GM15510 (cell line): Measurements from ENCODE around the gene HSPG2.

Source experiments
- POLR2A ChIP-seq: IDR thresholded peaks from 3 replicates; pipeline ENCODE4 v1.6.1; 2011; ENCODE audit warnings: borderline replicate concordance; ENCODE audit not compliant: insufficient read length; ENCODE audit errors: extremely low read depth

HSPG2 gene

GRCh38 chr1:21946836-21947587 is 9.9 kb upstream of the HSPG2 start:
- no peak for TF ChIP-seq POLR2A

DNA sequence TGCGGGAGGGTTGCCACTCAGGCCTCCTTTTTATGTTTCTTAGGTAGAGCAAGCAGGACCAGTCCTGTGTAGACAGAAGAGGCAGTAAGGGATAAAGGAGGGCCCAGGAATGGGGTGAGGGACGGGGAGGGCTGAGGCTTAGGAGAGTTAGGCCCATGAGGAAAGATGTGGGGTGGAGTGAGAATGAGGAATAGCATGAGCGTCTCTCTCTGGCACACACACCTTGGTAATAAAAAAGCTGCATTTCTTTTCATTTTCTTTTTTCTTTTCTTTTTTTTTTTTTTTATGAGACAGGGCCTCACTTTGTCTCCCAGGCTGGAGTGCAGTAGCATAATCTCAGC is 7.6 kb upstream of the HSPG2 start:
- no peak for TF ChIP-seq POLR2A

DNA sequence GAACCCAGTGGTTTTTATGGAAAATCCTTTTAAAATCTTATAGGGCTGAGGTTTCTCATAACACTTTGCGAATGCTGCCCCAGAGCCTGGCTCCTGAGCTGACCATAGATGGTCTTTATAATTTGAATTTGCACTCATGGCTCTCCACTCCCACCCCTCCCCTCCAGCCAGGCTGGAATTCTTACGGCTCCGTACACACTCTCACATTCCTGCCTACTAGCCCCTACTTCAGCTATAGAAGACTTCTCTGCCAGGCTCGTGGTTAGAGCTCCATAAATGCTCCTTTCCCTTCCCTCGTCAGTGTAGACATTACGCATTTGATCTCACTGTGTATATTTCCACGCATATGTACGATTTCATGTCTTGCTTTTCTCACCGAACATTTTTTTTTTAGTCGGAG is 5.4 kb upstream of the HSPG2 start:
- no peak for TF ChIP-seq POLR2A

GRCh38 chr1:21941370-21941769 is 4.3 kb upstream of the HSPG2 start:
- no peak for TF ChIP-seq POLR2A

DNA sequence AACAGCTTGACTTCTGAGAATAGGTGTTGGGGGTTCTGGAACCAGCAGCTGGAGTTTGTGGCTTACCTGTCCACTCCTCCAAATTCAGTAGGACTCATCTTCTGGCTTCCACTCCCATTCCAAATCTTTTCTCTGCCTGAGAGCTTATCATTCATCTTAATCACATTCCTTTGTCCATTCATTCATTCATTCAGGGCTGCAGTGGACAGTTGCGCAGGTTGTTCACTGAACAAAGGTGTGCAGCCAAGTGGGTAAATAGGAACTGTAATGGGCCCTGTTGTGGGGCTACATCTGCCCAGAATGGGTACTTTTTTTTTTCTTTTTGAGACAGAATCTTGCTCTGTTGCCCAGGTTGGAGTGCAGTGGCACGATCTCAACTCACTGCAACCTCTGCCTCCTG is 3.4 kb upstream of the HSPG2 start:
- TF ChIP-seq POLR2A = no peak

DNA sequence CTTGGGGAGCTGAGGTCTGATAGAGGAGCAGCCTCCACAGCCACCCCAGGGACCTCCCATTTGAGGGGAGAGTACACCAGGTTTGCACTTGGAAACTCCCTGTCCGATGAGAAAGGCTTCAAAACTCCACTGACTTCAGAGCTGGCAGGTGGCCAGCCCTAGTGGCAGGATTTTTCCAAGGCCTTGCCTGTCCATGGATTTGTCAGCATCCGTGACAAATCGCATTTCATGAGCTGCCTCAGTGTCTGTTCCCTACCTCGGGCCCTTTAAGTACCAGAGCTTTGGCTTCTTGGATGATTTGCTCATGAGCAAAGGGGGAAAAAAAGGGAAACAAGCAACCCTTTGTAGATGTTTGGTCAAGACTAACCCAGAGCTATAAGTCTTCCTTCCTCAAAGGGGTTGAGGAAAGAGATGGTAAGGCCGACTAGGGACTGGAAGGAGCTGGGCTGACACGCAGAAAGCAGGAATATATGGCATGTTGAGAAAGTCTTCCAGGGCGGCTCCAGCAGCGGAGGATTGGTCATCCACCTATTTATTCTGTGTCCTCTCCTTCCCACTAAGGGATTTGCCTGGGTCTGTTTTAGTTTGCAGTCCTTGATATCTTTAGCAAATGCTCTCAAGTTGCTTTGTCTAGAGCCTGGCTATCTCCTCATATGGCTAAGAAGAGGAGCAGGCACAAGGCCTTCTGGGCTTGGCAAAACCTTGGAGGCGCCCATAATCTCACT is 2.7 kb upstream of the HSPG2 start:
- TF ChIP-seq POLR2A = no peak

- TF ChIP-seq POLR2A = no peak
Measured at GRCh38 chr1:21938732-21939538, 1.8 kb upstream of the HSPG2 start.

DNA sequence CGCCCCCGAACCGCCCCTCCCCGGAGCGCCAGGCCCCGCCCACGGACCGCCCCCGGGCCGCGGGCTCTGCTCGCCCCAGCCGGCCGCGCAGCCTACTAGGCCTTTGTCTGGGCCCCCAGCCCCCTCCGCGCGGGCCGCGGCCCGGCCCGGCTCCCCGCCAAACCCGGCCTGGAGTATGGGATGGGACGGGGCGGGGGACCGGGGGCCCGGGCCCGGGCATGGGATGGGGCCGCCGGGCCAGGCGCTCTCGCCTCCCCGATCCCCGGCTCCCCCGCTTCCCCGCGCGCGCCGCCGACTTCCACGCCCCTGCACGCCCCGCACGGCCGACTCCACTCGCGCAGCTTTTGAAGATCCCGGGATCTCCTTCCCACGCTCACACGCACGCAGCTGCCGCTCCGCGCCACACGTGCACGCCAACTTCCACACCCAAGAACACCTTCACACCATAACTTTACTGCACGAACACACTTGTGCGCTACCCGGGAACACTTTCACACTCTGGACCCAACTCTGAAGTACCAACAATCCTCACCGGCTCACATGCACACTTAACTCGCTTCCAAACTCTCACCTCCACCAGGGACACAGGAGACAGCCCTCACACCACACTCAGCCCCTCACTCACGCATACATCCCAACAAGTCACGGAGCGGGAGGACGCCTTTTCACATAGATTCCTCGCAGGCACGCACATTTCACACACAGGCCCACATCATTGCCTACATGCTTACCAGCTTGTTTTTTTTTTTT is 437 bp upstream of the HSPG2 start:
- no peak for TF ChIP-seq POLR2A

DNA sequence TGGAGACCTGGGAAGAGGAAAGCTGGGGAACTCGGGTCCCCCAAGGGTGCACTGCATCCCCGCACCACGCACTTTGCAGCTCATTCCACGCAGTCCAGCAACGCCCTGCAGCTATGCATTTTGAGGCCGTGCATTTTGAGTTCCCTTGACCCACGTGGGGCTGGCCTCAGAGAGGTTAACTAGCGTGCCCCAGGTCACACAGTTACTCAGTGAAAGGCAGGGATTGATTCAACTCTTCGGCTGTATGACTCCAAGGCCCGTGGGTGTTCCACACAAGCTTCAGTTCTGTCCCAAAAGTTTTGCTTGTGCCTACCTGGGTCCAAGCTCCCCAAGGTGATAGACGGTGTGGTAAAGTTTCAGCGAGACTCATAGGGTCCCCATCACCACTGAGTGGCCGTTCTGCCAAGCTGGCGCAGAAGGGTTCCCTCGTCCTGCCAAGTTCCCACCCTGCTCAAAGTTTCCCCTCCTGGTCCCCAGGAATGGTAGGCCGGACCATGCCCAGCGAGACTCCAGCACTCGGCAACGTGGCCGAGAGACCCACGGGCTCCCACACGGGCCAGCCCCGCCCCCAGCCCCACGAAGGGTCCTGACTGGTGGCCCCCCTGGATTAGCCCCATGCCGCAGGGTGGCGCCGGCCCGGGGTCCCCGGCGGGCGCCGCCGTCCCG is 611 bp downstream of the HSPG2 start:
- no peak for TF ChIP-seq POLR2A

DNA sequence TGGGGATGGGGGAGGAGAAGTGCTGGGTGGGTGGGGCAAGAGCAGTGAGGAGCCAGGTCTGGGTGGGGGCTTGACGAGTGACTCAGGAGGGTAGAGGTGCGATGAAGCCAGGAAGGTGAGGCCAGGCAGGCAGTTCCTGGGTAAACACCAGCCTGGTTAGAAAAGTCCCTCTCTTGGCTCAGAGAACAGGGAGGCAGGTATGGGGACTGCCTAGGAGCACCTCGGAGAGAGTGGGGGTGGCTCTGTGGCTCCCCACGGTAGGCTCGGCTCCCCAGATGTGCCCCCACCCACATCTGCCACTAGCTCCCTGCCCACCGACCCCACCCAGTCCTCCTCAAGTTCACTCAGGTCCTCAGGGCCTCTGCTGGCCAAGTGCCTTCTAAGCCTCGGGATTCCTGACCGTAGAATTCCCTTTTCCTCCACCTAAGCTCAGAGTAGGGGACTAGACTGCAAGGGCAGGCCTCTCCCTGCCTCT is 1.2 kb downstream of the HSPG2 start:
- TF ChIP-seq POLR2A = no peak

- TF ChIP-seq POLR2A = no peak
Measured at GRCh38 chr1:21935393-21935804, 1.7 kb downstream of the HSPG2 start.

- no peak for TF ChIP-seq POLR2A
Measured at GRCh38 chr1:21933397-21934248, 3.5 kb downstream of the HSPG2 start.

DNA sequence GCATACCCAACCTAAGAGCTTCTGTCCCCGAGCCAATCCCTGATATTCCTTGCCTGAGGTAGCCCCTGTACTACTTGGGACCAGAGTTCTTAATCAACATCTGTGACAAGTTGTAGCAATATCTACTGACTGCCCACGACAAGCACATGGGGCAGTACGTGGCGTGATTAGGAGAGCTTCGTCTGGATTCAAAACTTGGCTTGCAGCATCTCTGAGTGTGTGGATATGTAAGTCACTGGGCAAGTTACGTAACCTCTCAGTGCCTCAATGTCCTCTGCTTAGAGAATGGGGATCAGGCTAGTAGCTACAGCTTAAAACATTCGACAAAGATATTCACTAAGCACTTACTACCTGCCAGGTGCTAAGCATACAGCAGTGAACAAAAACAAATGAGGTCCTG is 5.0 kb downstream of the HSPG2 start:
- no peak for TF ChIP-seq POLR2A

DNA sequence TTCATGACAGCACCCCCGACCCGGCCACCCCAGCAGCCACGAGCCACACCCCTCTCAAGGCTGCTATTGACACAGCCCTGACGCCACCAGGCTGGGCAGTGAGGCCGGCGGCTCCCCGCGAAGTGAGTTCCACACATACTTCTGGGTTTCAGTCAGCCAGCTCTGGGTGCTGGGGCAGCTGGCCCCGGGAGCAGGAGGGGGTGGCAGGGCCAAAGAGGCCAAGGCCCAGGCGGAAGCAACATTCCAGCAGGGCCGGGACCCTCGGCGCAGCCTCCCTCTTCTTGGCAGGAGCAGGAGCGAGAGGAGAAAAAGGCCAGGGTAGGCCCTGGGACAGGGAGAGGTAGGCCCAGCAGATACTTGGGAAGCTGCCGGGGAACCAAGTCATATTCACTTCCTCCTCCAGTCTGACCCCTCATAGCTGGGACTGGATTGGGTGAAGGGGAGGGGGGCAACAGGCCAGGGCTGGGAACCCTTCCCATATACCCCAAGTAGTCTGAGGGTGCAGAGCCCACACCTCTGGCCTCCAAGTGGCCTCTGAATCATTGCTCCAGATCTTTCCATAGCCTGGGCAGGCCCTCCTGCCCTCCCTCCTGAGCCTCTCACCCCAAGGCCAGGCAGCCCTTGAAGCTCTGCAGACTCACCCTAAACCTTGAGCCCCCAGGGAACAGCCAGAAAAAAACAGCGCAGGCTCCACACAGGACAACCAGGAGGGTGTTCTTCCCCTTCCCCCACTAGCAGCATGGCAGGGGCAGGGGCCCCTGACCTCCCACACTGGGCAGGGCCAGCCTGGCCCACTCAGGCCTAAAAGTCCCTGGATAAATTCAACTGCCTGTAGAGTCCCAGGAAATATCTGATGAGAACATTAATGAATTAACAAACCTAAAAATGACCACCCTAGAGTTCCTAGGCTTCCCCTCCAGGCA is 5.7 kb downstream of the HSPG2 start:
- TF ChIP-seq POLR2A = no peak
